ENCODE measurements around the gene TMEM186.

Gene TMEM186

DNA sequence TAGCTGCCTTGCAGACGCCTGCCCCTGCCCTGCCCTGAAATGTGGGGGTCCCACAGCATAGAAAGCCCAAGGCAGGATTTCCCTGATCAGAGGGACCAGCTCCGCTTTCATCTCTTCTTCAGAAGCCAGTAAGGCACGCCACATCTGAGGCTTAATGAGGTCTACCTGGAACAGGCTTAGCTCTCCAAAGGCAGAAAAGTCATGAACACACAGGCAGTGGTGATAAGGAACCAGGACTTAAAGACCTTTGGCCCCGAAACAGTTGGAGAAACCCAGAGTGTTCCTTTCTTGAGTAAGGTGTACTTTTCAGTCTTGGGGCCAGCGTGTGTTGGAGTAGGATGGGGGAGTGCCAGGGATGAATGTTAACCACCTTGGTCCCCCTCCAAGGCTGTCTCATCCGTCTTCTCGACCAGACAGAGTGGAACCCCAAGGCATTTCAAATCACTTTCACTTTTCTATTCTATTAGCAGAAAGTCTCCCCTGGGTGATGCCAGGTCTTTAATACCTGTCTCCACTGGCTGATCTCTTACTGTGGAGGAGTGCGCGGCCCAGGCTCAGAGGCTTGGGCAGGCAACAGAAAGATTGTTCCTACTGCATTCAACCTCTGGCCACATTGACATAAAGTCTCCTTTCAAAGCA, 43.9 kb downstream of the TMEM186 start:
- TF ChIP-seq POLR2AphosphoS5 (IDR thresholded peaks at IDR 0.05; ENCODE audit: low read depth, low read length) = no peak
- TF ChIP-seq FOXP2 (optimal IDR thresholded peaks at IDR 0.05; ENCODE audit: borderline replicate concordance, extremely low read depth, extremely low read length, insufficient read depth) = no peak
- TF ChIP-seq SIN3A (IDR thresholded peaks at IDR 0.05; ENCODE audit: borderline replicate concordance, insufficient read depth, low read length) = no peak
- TF ChIP-seq, protein P1, sequence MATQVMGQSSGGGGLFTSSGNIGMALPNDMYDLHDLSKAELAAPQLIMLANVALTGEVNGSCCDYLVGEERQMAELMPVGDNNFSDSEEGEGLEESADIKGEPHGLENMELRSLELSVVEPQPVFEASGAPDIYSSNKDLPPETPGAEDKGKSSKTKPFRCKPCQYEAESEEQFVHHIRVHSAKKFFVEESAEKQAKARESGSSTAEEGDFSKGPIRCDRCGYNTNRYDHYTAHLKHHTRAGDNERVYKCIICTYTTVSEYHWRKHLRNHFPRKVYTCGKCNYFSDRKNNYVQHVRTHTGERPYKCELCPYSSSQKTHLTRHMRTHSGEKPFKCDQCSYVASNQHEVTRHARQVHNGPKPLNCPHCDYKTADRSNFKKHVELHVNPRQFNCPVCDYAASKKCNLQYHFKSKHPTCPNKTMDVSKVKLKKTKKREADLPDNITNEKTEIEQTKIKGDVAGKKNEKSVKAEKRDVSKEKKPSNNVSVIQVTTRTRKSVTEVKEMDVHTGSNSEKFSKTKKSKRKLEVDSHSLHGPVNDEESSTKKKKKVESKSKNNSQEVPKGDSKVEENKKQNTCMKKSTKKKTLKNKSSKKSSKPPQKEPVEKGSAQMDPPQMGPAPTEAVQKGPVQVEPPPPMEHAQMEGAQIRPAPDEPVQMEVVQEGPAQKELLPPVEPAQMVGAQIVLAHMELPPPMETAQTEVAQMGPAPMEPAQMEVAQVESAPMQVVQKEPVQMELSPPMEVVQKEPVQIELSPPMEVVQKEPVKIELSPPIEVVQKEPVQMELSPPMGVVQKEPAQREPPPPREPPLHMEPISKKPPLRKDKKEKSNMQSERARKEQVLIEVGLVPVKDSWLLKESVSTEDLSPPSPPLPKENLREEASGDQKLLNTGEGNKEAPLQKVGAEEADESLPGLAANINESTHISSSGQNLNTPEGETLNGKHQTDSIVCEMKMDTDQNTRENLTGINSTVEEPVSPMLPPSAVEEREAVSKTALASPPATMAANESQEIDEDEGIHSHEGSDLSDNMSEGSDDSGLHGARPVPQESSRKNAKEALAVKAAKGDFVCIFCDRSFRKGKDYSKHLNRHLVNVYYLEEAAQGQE (IDR thresholded peaks at IDR 0.05; ENCODE audit: insufficient read depth in 1 of 2, low read depth in 2 of 2, low read length in 2 of 2) = no peak
- TF ChIP-seq TAF1 (IDR thresholded peaks at IDR 0.05; ENCODE audit: borderline replicate concordance, insufficient read depth, low read length) = no peak

DNA sequence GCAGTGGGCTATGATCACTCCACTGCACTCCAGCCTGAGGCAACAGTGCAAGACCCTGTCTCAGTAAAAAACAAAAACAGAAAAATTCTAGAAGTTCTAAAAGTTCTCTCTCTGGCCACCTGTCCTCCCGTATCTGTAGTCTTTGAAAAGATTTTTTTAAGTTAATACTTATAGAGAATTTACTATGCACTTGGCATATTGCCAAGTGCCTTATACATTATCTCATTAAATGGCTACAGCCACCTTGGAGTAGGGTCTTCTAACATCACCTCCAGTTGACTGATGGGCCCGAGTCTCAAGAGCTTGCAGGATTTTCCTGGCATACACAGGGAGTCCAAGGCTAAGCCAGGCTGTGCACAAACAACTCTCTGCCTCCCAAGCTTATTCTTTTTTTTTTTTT, 44.7 kb downstream of the TMEM186 start:
- TF ChIP-seq FOXP2 (optimal IDR thresholded peaks at IDR 0.05; ENCODE audit: borderline replicate concordance, extremely low read depth, extremely low read length, insufficient read depth) = no peak
- TF ChIP-seq, protein P1 (IDR thresholded peaks at IDR 0.05; ENCODE audit: insufficient read depth in 1 of 2, low read depth in 2 of 2, low read length in 2 of 2) = no peak
- TF ChIP-seq TAF1 (IDR thresholded peaks at IDR 0.05; ENCODE audit: borderline replicate concordance, insufficient read depth, low read length) = no peak
- TF ChIP-seq SIN3A (IDR thresholded peaks at IDR 0.05; ENCODE audit: borderline replicate concordance, insufficient read depth, low read length) = no peak
- no peak for TF ChIP-seq POLR2AphosphoS5 (IDR thresholded peaks at IDR 0.05; ENCODE audit: low read depth, low read length)

DNA sequence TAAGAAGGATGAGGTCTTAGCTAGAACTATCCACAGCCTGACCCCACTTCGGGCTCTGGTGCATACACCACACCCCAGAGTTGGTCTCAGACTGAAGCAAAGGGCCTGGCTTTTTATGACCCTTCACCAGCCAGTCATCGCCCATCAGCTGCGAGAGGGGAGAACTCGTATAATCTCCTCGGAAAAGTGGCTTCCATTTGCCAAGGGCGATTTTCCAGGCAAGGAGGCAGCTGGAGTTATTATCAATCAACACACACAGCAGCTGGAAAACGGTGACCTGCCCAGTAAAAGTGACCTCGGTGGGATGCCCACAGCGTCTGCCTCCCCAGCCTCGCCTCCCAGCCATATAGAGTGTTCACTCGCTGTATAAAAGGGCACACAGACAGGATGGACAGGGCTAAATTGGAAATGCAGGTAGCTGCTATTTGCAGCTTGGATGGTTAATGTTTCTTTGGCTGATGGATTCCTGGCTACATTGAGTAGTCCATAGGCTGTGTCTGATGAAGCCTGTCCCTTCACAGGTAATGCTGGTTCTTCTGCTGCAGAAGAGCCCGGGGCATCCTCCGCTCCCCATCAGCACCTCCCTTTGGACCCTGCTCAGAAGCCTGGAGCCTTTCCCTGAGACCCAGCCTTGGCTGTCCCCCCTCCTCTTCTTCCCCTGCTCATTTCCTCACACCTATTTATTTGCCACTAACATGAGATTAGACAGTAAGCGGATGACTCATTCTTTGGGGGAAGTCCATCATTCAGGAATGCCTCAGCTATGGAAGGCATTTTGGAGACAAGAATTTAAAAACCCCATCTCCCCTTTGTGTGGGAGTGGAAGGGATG, 45.7 kb downstream of the TMEM186 start:
- TF ChIP-seq POLR2AphosphoS5 (IDR thresholded peaks at IDR 0.05; ENCODE audit: low read depth, low read length) (no peak), SIN3A (IDR thresholded peaks at IDR 0.05; ENCODE audit: borderline replicate concordance, insufficient read depth, low read length) (no peak)
